SK-N-SH (cell line): ENCODE results near the gene MORN3. TPM values are rescaled to one million over a fixed set of nuclear protein-coding genes. Genes with fewer than 3 reads are reported as not detected.

ENCODE experiments used
- CTCF ChIA-PET: fragments of 300-600, 350-600 bp; formaldehyde crosslinking; extraction: SDS; loops from one replicate; lab custom pipeline; 2021; lab: Yijun Ruan, JAX
- POLR2A ChIA-PET: fragments of 350-600 bp; sonication (Branson Sonifier 250); formaldehyde crosslinking; extraction: SDS; loops from one replicate; lab custom pipeline; 2020; ENCODE audit warnings: antibody characterized with exemption, inconsistent platforms; lab: Yijun Ruan, JAX
- DNase-seq: peaks from one replicate; pipeline ENCODE4 v3.0.0; 2012
- H2AFZ ChIP-seq: fragments of 200-600 bp; sonication (generic); 2 replicates; pipeline ENCODE4 v1.8.1; 2016; ENCODE audit warnings: antibody characterized with exemption, mild to moderate bottlenecking, low read depth
- H3F3A ChIP-seq: fragments of 200-600 bp; sonication (generic); replicated peaks from 2 replicates; pipeline ENCODE3; 2016; ENCODE audit warnings: antibody characterized with exemption, mild to moderate bottlenecking; ENCODE audit not compliant: insufficient read depth
- H3K27ac ChIP-seq, 2 experiments: fragments of 200-500 bp in 1 of 2; fragments of 200-600 bp in 1 of 2; sonication (Bioruptor generic) in 1 of 2; sonication (generic), shearing (Covaris generic) in 1 of 2; 2 replicates each; pipeline versions ENCODE4 v1.5.1 to v1.6.1; 2014 to 2016; ENCODE audit warnings: low read depth in 2 of 2, inconsistent platforms in 1 of 2, low read length in 1 of 2, mild to moderate bottlenecking in 1 of 2, mixed read lengths in 1 of 2
- H3K27me3 ChIP-seq: fragments of 200-600 bp; sonication (generic), shearing (Covaris generic); 2 replicates; pipeline ENCODE4 v1.6.1; 2016; ENCODE audit warnings: mixed run types; ENCODE audit not compliant: insufficient read depth
- H3K36me3 ChIP-seq, 2 experiments: fragments of 200-500 bp in 1 of 2; fragments of 200-600 bp in 1 of 2; sonication (Bioruptor generic) in 1 of 2; sonication (generic) in 1 of 2; replicated peaks in 1 of 2; 2 replicates each; pipeline versions ENCODE3 to v1.5.1; 2014 to 2016; ENCODE audit warnings: low read length in 1 of 2, mild to moderate bottlenecking in 1 of 2; ENCODE audit not compliant: insufficient read depth in 2 of 2, control insufficient read depth in 1 of 2
- H3K4me1 ChIP-seq, 2 experiments: fragments of 200-500 bp in 1 of 2; fragments of 200-600 bp in 1 of 2; sonication (Bioruptor generic) in 1 of 2; sonication (generic), shearing (Covaris generic) in 1 of 2; 2 replicates each; pipeline versions ENCODE4 v1.5.1 to v1.6.1; 2014 to 2016; ENCODE audit warnings: low read depth in 1 of 2, low read length in 1 of 2, mixed run types in 1 of 2; ENCODE audit not compliant: insufficient read depth in 2 of 2, control insufficient read depth in 1 of 2
- H3K4me2 ChIP-seq: fragments of 200-600 bp; sonication (generic), shearing (Covaris generic); 2 replicates; pipeline ENCODE4 v1.6.1; 2017; ENCODE audit warnings: mixed run types
- H3K4me3 ChIP-seq, 2 experiments: fragments of 200-500 bp in 1 of 2; fragments of 200-600 bp in 1 of 2; sonication (Bioruptor generic) in 1 of 2; sonication (generic), shearing (Covaris generic) in 1 of 2; 2 replicates each; pipeline versions ENCODE4 v1.5.1 to v1.8.1; 2014 to 2016; ENCODE audit warnings: low read depth in 2 of 2, inconsistent platforms in 1 of 2, low read length in 1 of 2, mild to moderate bottlenecking in 1 of 2, mixed read lengths in 1 of 2, moderate library complexity in 1 of 2
- H3K79me2 ChIP-seq: fragments of 200-600 bp; sonication (generic); 2 replicates; pipeline ENCODE4 v1.8.1; 2017; ENCODE audit warnings: mild to moderate bottlenecking; ENCODE audit not compliant: insufficient read depth
- H3K9ac ChIP-seq: fragments of 200-600 bp; sonication (generic); 2 replicates; pipeline ENCODE4 v1.6.1; 2017; ENCODE audit warnings: mixed run types
- H3K9me2 ChIP-seq: fragments of 200-600 bp; sonication (generic); 2 replicates; pipeline ENCODE4 v1.6.1; 2017; ENCODE audit warnings: mixed run types
- H3K9me3 ChIP-seq: fragments of 200-600 bp; sonication (generic); 2 replicates; pipeline ENCODE4 v1.6.1; 2017; ENCODE audit warnings: mixed run types, mild to moderate bottlenecking, moderate library complexity
- H4K20me1 ChIP-seq: fragments of 200-600 bp; sonication (generic); 2 replicates; pipeline ENCODE4 v1.6.1; 2017; ENCODE audit warnings: mild to moderate bottlenecking, mixed run types; ENCODE audit not compliant: insufficient read depth
- ELF1 ChIP-seq: IDR thresholded peaks from 2 replicates; pipeline ENCODE4 v1.4.0; 2012
- FOSL2 ChIP-seq: IDR thresholded peaks from 2 replicates; pipeline ENCODE4 v1.4.0; 2012; ENCODE audit warnings: low read depth, mild to moderate bottlenecking, moderate library complexity, borderline replicate concordance
- FOXM1 ChIP-seq: IDR thresholded peaks from 2 replicates; pipeline ENCODE4 v1.4.0; 2012; ENCODE audit warnings: low read depth, mild to moderate bottlenecking
- GATA2 ChIP-seq: sonication (generic); formaldehyde crosslinking; IDR thresholded peaks from 2 replicates; pipeline ENCODE4 v1.5.0; 2020; ENCODE audit warnings: mild to moderate bottlenecking, missing genetic modification reagents
- IRF3 ChIP-seq: fragments of 150-350 bp; IDR thresholded peaks from 2 replicates; pipeline ENCODE4 v1.6.1; 2016; ENCODE audit warnings: mild to moderate bottlenecking, low read depth, low read length
- MEF2A ChIP-seq: IDR thresholded peaks from 2 replicates; pipeline ENCODE4 v1.4.0; 2012; ENCODE audit warnings: low read depth, borderline replicate concordance
- POLR2AphosphoS5 ChIP-seq: IDR thresholded peaks from 2 replicates; pipeline ENCODE4 v1.6.1; 2012; ENCODE audit warnings: low read depth, low read length
- RFX5 ChIP-seq: IDR thresholded peaks from 2 replicates; pipeline ENCODE4 v1.6.1; 2012; ENCODE audit warnings: mild to moderate bottlenecking, improper control_type of control experiment, low read length
- RXRA ChIP-seq: IDR thresholded peaks from 2 replicates; pipeline ENCODE4 v1.4.0; 2012; ENCODE audit warnings: low read depth, mild to moderate bottlenecking, borderline replicate concordance
- SIN3A ChIP-seq: IDR thresholded peaks from 2 replicates; pipeline ENCODE4 v1.6.1; 2012; ENCODE audit warnings: low read depth, mild to moderate bottlenecking, low read length, moderate library complexity, borderline replicate concordance
- USF1 ChIP-seq: IDR thresholded peaks from 2 replicates; pipeline ENCODE4 v1.4.0; 2012; ENCODE audit warnings: low read depth, borderline replicate concordance
- ZBTB33 ChIP-seq: IDR thresholded peaks from 2 replicates; pipeline ENCODE4 v1.4.0; 2012; ENCODE audit warnings: low read depth, borderline replicate concordance
- WGBS: methylation state at CpG from one replicate; pipeline ENCODE4 v1.1.6; 2017; ENCODE audit warnings: low lambda C conversion rate; 5-methylcytosine and 5-hydroxymethylcytosine counted together
- polyA plus RNA-seq, 3 experiments: library from polyadenylated mRNA; depleted of rRNA; stranded (reverse); fragments of >200 nt; gene quantifications; 2 replicates each; pipeline ENCODE4 v1.2.3, GENCODE V29; 2012
- TF ChIP-seq, protein P1 (sequence below): IDR thresholded peaks from 2 replicates; pipeline ENCODE4; 2012
- TF ChIP-seq, protein P2 (sequence below): IDR thresholded peaks from 2 replicates; pipeline ENCODE4 v1.6.1; 2012; ENCODE audit warnings: mild to moderate bottlenecking, low read depth, low read length, moderate library complexity

The MORN3 gene
- polyA plus RNA-seq, 1 of the 3 experiments (the other 2 are of a cell fraction), result 2.7 TPM

GRCh38 chr12:121637231-121637914 is 32.1 kb downstream of the MORN3 start (continued):
- no peak for TF ChIP-seq FOXM1

DNA sequence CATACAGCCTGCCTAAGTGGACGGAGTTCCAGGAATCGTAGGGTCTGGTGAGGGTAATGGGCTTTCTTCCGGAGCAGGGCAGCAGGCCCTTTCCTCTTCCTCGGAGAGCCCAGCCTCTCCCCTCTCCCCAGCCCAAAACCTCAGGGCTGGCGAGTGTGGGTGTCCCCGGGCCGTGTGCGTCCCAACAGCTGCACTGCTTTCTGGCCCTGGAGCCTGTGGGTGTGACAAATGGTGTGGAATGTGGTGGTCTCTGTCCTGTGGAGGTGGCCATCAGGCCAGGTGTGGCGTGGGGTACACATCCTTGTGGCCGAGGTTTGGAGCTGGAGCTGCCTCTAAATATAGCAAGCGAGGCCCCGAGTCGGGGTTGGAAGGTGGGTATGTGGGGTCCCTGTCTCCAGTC is 34.6 kb downstream of the MORN3 start:
- H2AFZ ChIP-seq, result no peak overlapping the region
- H3K79me2 ChIP-seq, result peaks cover 45% of the 10 kb centered on the region

More for the DNA sequence above, 34.6 kb downstream of the MORN3 start:
- POLR2A ChIA-PET, result no interaction called here
- no peaks in the 10 kb centered on the region for H3K9me3 ChIP-seq
- H3K4me1 ChIP-seq, result peaks cover 2 to 18% of the 10 kb centered on the region in 2 experiments; a peak in 2 of 4 replicates
- H3K4me2 ChIP-seq, result no peak overlapping the region
- no peaks in the 10 kb centered on the region for H3K36me3 ChIP-seq
- no peak overlapping the region for H3K27ac ChIP-seq
- no peaks in the 10 kb centered on the region for H3K9me2 ChIP-seq
- H3K4me3 ChIP-seq, result no peak overlapping the region
- CTCF ChIA-PET, result interaction anchor here (0.6 to 5.0 kb wide), 5 partner anchors 8 to 157 kb away, joined by 3 to 23 read pairs (median 3); partner anchors contain the start of genes MORN3 and ORAI1
- TF ChIP-seq USF1 (no peak), MEF2A (no peak), SIN3A (no peak), IRF3 (no peak), GATA2 (no peak), FOSL2 (no peak), FOXM1 (no peak), POLR2AphosphoS5 (no peak), RFX5 (no peak), ELF1 (no peak), RXRA (no peak), ZBTB33 (no peak)
- TF ChIP-seq, protein P1, sequence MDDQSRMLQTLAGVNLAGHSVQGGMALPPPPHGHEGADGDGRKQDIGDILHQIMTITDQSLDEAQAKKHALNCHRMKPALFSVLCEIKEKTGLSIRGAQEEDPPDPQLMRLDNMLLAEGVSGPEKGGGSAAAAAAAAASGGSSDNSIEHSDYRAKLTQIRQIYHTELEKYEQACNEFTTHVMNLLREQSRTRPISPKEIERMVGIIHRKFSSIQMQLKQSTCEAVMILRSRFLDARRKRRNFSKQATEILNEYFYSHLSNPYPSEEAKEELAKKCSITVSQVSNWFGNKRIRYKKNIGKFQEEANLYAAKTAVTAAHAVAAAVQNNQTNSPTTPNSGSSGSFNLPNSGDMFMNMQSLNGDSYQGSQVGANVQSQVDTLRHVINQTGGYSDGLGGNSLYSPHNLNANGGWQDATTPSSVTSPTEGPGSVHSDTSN, result no peak
- TF ChIP-seq, protein P2, sequence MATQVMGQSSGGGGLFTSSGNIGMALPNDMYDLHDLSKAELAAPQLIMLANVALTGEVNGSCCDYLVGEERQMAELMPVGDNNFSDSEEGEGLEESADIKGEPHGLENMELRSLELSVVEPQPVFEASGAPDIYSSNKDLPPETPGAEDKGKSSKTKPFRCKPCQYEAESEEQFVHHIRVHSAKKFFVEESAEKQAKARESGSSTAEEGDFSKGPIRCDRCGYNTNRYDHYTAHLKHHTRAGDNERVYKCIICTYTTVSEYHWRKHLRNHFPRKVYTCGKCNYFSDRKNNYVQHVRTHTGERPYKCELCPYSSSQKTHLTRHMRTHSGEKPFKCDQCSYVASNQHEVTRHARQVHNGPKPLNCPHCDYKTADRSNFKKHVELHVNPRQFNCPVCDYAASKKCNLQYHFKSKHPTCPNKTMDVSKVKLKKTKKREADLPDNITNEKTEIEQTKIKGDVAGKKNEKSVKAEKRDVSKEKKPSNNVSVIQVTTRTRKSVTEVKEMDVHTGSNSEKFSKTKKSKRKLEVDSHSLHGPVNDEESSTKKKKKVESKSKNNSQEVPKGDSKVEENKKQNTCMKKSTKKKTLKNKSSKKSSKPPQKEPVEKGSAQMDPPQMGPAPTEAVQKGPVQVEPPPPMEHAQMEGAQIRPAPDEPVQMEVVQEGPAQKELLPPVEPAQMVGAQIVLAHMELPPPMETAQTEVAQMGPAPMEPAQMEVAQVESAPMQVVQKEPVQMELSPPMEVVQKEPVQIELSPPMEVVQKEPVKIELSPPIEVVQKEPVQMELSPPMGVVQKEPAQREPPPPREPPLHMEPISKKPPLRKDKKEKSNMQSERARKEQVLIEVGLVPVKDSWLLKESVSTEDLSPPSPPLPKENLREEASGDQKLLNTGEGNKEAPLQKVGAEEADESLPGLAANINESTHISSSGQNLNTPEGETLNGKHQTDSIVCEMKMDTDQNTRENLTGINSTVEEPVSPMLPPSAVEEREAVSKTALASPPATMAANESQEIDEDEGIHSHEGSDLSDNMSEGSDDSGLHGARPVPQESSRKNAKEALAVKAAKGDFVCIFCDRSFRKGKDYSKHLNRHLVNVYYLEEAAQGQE, result no peak
- WGBS, result 95% methylated on average over 8 of the region's 13 CpGs
- H3K9ac ChIP-seq, result no peak overlapping the region
- no peaks in the 10 kb centered on the region for H3F3A ChIP-seq
- no peak for DNase-seq
- H4K20me1 ChIP-seq, result no peaks in the 10 kb centered on the region
- H3K27me3 ChIP-seq, result no peaks in the 10 kb centered on the region
